Right kidney (tissue), 1 donor: ENCODE measurements around the gene ZNF322.

Source experiments
- DNase-seq: peaks from one replicate; pipeline ENCODE4 v3.0.0-alpha.2; 2016

ZNF322 gene

DNA sequence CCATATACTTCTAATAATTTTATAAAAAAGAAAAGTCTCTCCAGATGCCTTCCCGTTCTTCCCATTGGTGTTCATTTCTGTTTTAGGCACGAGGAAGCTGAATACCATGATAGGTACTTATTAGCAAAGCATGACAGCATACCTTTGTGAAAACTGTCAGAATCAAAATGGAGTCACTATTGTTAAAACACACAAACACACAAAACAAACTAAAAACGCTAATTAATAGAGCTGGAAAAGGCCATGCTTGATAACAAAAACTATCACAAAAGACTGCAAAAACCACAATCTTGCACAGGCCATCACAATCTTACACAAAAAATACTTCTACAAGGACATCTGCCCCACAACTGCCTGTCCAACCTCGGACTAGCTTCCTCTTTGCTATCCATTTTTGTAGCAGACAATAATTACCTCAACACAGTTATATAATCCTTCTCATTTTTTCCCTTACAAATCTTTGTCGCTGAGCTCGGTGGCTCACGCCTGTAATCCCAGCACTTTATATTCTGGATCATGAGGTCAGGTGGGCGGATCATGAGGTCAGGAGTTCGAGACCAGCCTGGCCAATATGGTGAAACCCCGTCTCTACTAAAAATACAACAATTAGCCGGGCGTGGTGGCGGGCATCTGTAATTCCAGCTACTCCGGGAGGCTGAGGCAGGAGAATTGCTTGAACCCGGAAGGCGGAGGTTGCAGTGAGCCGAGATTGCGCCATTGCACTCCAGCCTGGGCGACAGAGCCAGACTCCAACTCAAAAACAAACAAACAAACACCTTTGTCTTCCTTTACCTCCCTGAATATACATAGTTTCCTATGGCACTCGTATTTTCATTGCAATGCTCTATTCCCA, 66.0 kb downstream of the ZNF322 start:
- DNase-seq, result no peak

DNA sequence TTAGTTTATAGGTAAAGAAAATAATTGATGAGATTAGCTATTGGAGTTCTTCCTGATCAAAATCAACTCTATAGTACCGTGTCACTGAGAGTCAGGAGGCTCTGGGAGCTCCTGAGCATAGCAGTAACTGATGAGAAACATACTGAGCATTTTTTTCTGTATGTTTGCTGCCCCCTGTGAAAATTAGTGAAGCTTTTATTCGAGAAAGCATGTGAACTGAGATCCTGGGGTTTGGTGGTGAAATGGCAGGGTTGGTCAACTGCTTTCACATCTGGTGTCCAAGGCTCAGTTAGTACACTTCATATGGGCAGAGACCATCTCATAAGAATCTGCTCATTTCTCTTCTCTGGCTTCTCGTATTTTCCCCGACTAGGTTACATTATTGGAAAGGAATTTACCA, 66.9 kb downstream of the ZNF322 start:
- DNase-seq, result no peak

DNA sequence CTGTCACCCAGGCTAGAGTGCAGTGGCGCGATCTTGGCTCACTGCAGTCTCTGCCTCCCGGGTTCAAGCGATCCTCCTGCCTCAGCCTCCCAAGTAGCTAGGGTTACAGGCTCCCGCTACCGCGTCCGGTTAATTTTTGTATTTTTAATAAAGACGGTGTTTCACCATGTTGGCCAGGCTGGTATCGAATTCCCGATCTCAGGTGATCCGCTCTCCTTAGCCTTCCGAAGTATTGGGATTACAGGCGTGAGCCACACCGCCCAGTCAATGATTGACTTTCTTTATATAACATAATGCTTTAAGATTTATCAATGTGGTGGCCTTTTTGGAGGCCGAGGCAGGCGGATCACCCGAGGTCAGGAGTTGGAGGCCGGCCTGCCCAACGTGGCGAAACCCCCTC, 70.6 kb downstream of the ZNF322 start:
- DNase-seq, result no peak
